Stimulated activated effector memory CD8-positive, alpha-beta T cell treated with anti-CD3 and anti-CD28 coated beads, Interleukin-12 subunit alpha, Interleukin-12 subunit beta, amount 100 ng/mL, for 72 hours (primary cell): ENCODE measurements around the gene GMDS.

Experiments used
- ATAC-seq: fragments of 150-1000 bp; cut with Tn5 transposase; 2 replicates; pipeline ENCODE4 v1.10.0; 2021
- DNase-seq, 2 donors: peaks; one replicate each; pipeline ENCODE4 v3.0.0; 2021 to 2022; ENCODE audit warnings: low spot score in 2 of 2
- H3K27ac Mint-ChIP-seq: one replicate; pipeline ENCODE4 v1.8.0; 2022; ENCODE audit warnings: mild to moderate bottlenecking, mixed read lengths
- H3K36me3 Mint-ChIP-seq: one replicate; pipeline ENCODE4 v1.8.0; 2022; ENCODE audit warnings: mild to moderate bottlenecking, mixed read lengths
- H3K4me1 Mint-ChIP-seq: one replicate; pipeline ENCODE4 v1.8.0; 2022; ENCODE audit warnings: mixed read lengths
- H3K4me3 Mint-ChIP-seq: one replicate; pipeline ENCODE4 v1.8.0; 2022; ENCODE audit warnings: mild to moderate bottlenecking, mixed read lengths
- H3K9me3 Mint-ChIP-seq: one replicate; pipeline ENCODE4 v1.8.0; 2022; ENCODE audit warnings: mixed read lengths

Gene GMDS

DNA sequence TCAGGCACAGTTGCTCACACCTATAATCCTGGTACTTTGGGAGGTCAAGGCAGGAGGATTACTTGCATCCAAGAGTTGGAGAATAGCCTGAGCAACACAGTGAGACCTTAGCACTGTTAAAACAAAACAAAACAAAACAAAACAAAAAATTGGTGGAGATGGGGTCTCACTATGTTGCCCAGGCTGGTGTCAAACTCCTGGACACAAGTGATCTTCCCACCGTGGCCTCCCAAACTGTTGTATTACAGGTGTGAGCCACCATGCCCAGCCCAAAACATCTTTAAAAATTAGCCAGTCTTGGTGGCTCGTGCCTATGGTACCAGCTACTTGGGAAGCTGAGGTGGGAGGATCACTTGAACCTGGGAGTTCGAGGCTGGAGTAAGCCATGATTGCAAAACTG, 120.2 kb downstream of the GMDS start:
- Mint-ChIP-seq H3K4me1 (peaks cover 51% of the 10 kb centered on the region), H3K36me3 (no peaks in the 10 kb centered on the region), H3K4me3 (no peak overlapping the region), H3K27ac (peak overlapping the region; percentile 64), H3K9me3 (no peaks in the 10 kb centered on the region)
- DNase-seq, result no peak
- ATAC-seq, result no peak

DNA sequence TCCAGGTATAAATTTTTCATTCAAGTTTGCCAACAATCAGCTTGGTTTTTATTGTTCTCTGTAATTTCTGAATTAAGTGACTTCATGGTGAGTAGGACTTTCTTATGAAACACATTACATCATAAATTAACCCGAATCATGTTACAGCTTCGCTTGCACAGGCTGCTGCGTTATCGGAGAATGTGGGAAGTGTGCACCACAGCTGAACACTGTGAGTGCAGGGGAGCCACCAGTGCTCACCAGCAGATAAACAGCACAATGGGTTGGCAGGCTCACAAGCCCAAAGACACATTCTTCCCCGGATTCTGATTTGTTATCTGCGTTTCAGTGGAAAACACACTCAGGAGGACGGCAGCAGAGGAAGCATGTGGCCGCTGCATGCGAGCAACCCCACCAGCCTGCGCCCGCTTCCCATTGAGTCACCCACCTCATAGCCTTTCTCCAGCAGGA, 121.1 kb downstream of the GMDS start:
- H3K4me3 Mint-ChIP-seq, result no peak overlapping the region
- no peaks in the 10 kb centered on the region for H3K36me3 Mint-ChIP-seq
- no peak for DNase-seq
- no peak for ATAC-seq
- peaks cover 42% of the 10 kb centered on the region for H3K4me1 Mint-ChIP-seq
- no peaks in the 10 kb centered on the region for H3K9me3 Mint-ChIP-seq
- no peak overlapping the region for H3K27ac Mint-ChIP-seq

DNA sequence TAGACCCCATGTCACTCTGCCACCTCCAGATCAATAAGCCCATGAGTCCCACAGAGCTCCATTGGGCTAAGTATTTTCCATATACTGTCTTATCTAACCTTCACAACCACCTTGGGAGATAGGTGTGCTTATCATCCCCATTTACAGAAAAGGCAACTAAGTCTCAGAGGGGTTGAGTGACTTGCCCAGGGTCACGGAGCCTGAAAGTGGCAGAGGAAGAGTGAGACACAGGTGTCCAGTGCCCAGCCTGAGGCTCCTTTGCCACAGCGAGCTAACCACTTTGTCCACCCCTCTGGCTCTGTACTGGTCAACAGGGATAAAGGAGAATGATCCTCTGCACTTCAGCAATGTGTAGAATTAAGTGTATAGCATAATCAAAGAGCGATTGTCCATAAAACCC, 124.5 kb downstream of the GMDS start:
- Mint-ChIP-seq H3K27ac (no peak overlapping the region), H3K36me3 (no peaks in the 10 kb centered on the region), H3K4me3 (no peak overlapping the region), H3K4me1 (peaks cover 18% of the 10 kb centered on the region), H3K9me3 (no peaks in the 10 kb centered on the region)
- DNase-seq (no peak), ATAC-seq (no peak)

DNA sequence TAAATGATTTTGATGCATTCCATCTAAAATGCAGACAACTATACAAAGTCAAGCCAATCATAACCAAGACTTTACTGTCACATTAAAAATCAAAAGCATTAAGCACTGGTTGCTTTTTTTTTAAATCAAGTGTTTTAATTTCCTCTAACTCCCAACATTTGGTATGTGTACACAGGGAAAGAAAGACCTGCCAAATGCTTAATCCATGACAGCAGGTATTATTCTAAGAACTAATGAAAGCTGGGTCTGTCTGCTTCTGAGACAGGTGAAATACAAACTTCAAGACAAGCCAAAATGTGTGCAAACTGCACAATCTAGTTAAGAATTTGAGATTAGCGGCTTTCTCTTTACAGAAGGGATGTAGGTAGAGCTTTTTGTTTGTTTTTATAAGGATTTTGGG, 126.1 kb downstream of the GMDS start:
- ATAC-seq (no peak), DNase-seq (no peak)
- H3K9me3 Mint-ChIP-seq, result no peaks in the 10 kb centered on the region
- peaks cover 6% of the 10 kb centered on the region for H3K4me1 Mint-ChIP-seq
- no peak overlapping the region for H3K27ac Mint-ChIP-seq
- no peaks in the 10 kb centered on the region for H3K36me3 Mint-ChIP-seq
- no peak overlapping the region for H3K4me3 Mint-ChIP-seq

DNA sequence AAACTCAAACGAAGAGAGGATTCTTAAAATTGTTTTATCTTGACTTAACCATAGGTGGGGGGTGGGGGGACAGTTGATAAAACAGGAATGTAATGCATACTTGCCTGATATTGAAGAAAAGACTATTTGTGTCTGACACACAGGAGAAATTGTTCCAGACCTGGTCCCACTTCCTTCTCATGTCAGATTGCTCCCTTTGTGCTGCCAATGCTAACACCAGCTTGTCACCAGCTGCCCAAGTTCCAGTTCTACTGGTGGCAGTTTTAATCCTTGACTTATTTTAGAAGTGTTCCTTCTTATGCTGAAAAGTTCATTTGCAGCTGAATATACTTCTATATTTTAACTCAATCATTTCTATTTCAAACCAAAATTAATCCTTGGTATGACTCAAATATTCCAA, 127.3 kb downstream of the GMDS start:
- Mint-ChIP-seq H3K4me1 (peaks cover 16% of the 10 kb centered on the region), H3K4me3 (no peak overlapping the region), H3K36me3 (no peaks in the 10 kb centered on the region), H3K9me3 (no peaks in the 10 kb centered on the region), H3K27ac (no peak overlapping the region)
- DNase-seq (no peak), ATAC-seq (no peak)

DNA sequence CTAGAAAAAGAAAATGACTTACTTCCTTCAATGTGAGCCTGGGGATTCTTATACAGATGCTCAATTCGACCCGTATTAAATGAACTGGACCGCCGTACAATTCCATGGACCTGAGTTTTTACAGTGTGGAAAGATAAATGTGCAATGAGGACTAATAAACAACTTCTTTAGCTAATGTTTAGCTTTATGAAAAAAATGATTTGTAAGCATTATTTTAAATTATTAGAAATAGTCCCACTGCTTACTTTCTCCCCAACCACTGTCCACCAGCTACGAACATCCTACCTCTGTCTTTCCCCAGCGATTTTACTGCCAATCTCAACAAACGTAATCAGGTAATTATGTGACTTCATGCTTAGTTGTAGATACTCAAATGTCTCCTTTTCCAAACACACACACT, 128.0 kb downstream of the GMDS start:
- DNase-seq, result no peak
- peaks cover 23% of the 10 kb centered on the region for H3K4me1 Mint-ChIP-seq
- no peak overlapping the region for H3K4me3 Mint-ChIP-seq
- H3K36me3 Mint-ChIP-seq, result no peaks in the 10 kb centered on the region
- ATAC-seq, result no peak
- no peak overlapping the region for H3K27ac Mint-ChIP-seq
- H3K9me3 Mint-ChIP-seq, result no peaks in the 10 kb centered on the region

DNA sequence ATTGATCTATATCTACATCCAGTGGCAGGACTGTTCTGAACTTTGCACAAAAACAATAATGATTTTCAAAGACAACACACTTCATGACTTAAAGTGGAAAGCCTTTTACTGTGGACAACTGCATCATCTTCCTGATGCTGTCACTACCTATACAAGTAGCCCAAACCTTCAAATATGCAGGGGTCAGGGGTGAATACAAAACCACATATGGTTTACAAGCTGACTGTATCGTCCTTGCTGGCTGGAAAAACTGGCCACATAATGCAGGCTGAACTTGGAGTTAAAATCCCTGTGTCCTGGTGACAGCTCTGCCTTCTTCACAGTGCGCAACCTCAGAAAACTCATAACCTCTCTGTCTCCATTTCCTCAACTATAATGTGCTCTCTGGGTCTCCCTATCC, 128.9 kb downstream of the GMDS start:
- H3K27ac Mint-ChIP-seq, result no peak overlapping the region
- H3K4me1 Mint-ChIP-seq, result peaks cover 26% of the 10 kb centered on the region
- H3K4me3 Mint-ChIP-seq, result no peak overlapping the region
- no peak for DNase-seq
- peaks cover under 1% of the 10 kb centered on the region for H3K36me3 Mint-ChIP-seq
- no peaks in the 10 kb centered on the region for H3K9me3 Mint-ChIP-seq
- no peak for ATAC-seq

DNA sequence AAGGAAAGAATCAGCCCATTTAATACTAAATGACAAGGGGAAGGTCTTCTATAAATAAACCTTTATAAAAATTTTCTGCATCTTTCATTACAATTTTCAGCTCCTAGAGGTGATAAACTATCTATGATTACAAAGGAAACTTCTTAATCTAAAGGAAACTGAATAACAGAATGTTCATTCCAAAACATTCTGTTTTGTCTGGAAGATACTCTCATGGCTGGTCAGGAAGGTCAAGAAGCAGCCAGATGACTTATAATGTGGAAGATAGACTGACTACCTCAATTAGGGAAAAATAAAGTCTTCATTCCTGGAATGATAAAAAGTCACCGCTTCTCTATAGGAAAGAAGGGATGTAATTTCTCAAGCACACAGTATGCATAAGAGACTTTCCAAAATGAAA, 131.3 kb downstream of the GMDS start:
- DNase-seq (no peak), ATAC-seq (no peak)
- Mint-ChIP-seq H3K36me3 (peaks cover 12% of the 10 kb centered on the region), H3K4me3 (no peak overlapping the region), H3K9me3 (no peaks in the 10 kb centered on the region), H3K27ac (no peak overlapping the region), H3K4me1 (peaks cover 45% of the 10 kb centered on the region)

DNA sequence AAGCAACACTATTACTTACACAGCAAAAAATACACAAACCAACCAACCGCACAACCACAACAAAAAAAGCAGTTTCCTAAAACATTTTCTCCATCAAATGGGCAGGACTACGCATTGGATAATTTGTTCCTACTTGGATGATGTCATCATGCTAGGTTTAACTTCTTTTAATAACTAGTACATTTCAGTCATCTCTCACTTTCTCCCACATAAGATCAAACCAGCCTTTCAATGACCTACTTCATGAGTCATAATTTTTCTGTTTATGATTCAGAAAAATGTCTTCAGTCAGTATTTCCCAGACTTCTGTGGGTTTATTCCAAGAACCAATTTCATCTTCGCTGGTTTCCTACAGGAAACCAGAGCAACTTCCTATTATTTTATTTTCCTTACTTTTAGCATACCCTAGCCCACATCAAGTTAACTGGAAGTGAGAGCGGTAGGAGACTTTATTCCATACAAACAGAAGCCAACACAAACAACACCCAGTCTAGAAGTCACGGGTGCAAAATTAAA, 134.2 kb downstream of the GMDS start:
- H3K9me3 Mint-ChIP-seq, result no peaks in the 10 kb centered on the region
- peak; percentile 95 for ATAC-seq
- H3K4me1 Mint-ChIP-seq, result peaks cover 45% of the 10 kb centered on the region
- DNase-seq, result peak in 1 of 2 donors; percentile 63
- peak overlapping the region; percentile 90 for H3K27ac Mint-ChIP-seq
- H3K4me3 Mint-ChIP-seq, result peak overlapping the region; percentile 64
- peaks cover 12% of the 10 kb centered on the region for H3K36me3 Mint-ChIP-seq

DNA sequence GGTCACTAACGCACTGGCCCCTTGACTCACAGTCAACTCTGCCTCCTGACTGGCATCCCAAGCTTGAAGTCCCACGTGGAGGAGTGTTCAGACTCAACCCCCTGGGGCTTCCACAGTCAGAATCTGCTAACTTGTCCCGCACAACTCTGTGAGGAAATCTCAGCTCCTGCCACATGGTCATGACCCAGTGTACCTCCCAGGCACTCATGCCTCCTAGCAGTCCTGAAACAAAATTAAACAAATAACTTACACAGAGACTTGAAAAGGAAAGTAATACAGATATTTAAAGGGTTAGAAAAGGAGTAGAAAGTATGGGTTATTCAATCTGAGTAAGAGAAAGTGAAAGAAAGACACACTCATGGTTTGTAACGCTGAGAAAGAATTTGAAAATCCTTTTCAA, 134.9 kb downstream of the GMDS start:
- Mint-ChIP-seq H3K4me1 (peaks cover 45% of the 10 kb centered on the region), H3K27ac (peak overlapping the region; percentile 90), H3K36me3 (peaks cover 12% of the 10 kb centered on the region), H3K9me3 (no peaks in the 10 kb centered on the region), H3K4me3 (peak overlapping the region; percentile 64)
- DNase-seq (no peak), ATAC-seq (peak; percentile 82)

DNA sequence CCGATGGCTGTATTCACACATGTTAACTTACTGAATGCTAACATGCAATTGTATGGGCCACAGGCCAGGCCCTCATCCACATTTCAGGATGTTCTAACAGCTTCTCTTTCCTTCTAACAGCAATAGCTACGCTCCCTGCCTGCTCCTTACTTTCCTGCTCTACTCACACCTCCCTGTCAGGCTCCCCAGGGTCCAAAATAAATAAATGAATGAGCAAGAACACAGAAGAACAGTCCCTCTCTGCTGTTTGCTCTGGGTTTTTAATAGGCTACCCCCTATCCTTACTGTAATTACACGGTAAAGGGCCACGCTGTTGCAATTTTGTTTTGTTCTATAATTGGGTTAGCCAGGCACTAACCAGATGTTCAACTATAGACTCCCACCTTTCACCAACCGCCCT, 135.6 kb downstream of the GMDS start:
- H3K9me3 Mint-ChIP-seq, result no peaks in the 10 kb centered on the region
- H3K36me3 Mint-ChIP-seq, result peaks cover 12% of the 10 kb centered on the region
- H3K27ac Mint-ChIP-seq, result no peak overlapping the region
- no peak overlapping the region for H3K4me3 Mint-ChIP-seq
- DNase-seq, result no peak
- peaks cover 45% of the 10 kb centered on the region for H3K4me1 Mint-ChIP-seq
- no peak for ATAC-seq

DNA sequence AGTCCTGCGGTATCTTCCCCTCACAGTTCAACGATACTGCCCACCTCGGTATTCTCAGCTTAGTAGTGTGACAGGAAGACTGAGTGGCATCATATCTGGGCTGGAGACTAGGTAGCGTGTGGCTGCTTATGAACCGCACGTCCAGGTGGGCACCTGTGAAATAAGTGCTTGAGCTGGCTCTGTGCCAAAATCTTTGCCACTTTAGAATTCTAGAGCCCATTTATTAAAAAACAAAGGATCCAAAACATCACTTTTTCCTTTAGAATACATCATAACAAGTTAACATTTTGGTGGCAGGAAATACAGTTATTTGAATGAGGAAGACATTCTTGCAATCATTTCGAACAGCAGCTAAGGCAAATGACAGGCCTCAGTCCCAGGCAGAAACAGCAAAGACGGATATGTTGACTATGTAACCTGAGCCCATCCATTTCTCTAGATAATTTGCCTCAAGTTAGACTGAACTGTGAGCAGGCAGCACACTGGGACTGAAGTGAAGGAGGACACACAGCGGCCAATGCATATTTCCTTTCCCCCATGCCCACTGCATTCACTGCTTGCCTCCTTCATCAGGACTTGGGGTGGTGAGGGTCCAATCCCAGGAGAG, 136.6 kb downstream of the GMDS start:
- ATAC-seq, result no peak
- Mint-ChIP-seq H3K4me3 (no peak overlapping the region), H3K9me3 (no peaks in the 10 kb centered on the region), H3K27ac (no peak overlapping the region), H3K4me1 (peaks cover 41% of the 10 kb centered on the region), H3K36me3 (peaks cover 12% of the 10 kb centered on the region)
- no peak for DNase-seq

DNA sequence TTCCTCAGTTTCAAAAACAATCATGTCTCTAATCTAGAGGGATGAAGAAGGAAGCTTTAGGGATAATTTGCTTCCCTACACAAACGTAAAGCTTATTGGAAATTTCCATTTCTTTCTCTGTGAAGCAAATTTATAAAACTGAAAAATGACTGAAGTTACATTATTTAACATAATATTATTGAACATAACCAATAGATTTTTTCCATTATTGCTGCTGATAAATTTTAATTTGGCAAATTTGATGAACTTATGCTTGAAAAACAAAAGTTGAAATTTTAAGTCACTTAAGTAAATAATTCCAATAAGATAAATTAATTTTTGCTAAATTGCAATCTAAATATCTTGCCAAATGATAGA, 140.9 kb downstream of the GMDS start:
- Mint-ChIP-seq H3K4me3 (no peak overlapping the region), H3K9me3 (no peaks in the 10 kb centered on the region), H3K27ac (no peak overlapping the region), H3K4me1 (no peaks in the 10 kb centered on the region), H3K36me3 (no peaks in the 10 kb centered on the region)
- DNase-seq (no peak), ATAC-seq (no peak)

DNA sequence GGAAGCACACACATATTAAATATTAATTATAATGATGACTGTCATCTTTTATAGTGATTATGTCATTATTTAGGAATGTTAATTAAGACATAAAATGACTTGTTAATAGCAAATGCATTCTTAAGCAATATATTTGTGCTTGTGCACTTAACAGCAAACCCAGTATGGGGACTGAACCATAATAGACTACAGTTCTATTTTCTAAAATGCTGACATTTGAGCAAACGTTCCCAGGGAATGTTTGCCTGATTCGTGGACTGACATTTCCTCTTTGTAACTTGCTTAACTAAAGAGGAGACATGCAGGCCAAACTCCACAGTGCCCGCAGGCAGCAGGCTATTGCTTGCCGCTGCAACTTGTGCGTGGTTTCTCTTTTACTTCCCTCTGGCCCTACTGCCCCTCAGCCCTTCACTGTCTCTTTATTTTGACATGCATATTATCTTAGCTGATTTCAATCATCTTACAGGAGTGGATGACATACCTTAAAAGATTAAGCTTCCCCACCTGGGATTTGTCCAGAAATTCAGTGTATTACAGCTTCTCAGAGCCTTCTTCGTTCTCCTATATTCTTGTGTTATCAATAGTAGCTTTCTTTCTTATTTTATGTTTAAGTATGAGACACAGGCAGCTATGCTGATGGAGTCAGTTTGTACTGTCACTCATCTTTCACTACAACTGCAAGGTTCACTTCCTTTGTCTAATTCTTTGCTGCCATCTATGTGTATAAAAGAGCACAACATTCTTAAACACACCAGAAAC, 141.5 kb downstream of the GMDS start:
- H3K4me3 Mint-ChIP-seq, result no peak overlapping the region
- no peak overlapping the region for H3K27ac Mint-ChIP-seq
- no peak for DNase-seq
- peak; percentile 63 for ATAC-seq
- H3K4me1 Mint-ChIP-seq, result no peaks in the 10 kb centered on the region
- H3K36me3 Mint-ChIP-seq, result no peaks in the 10 kb centered on the region
- H3K9me3 Mint-ChIP-seq, result no peaks in the 10 kb centered on the region

DNA sequence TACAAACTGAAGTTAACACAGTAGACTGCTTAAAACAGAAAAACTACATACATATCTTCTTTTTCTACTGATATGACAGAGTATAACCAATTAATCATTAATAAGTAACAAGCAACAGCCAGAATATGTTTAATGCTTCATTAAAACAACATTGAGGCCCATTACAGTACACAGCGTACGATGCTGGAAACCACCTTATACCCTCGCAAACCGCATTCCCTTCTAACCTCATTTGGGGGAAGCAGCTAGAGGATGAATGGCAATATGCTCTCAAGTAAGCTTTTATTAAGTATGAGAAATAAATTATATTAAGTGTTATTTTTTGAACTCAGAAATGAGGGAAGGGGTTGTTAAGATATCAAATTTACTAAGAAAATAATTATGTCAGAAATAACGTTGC, 142.4 kb downstream of the GMDS start:
- H3K4me3 Mint-ChIP-seq, result no peak overlapping the region
- H3K4me1 Mint-ChIP-seq, result no peaks in the 10 kb centered on the region
- no peak for ATAC-seq
- DNase-seq, result no peak
- no peaks in the 10 kb centered on the region for H3K36me3 Mint-ChIP-seq
- no peak overlapping the region for H3K27ac Mint-ChIP-seq
- no peaks in the 10 kb centered on the region for H3K9me3 Mint-ChIP-seq

DNA sequence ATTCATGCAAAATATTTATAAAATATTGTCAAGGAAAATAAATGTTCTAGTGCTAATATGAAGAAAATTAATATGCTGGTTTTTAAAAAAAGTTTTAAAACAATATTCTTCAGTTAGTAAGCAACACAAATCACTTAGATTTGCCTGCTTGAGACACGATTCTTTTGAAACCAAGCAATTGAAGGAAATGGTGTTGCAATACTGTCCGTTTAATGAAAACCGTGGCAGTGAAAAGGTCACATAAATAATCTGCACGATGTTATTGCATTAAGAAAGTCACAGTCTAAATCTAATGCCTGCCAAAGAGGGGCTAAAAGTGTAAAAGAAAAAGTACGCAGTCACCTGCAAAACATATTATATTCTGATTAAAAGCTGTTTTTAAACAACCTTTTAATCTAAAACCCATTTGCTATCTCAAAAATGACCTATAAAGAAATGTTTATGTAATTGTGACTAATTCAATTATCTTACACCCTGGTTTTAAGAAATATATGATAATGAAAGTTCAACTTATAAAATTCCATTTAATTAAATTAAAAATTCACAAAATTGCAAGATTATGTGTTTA, 143.0 kb downstream of the GMDS start:
- ATAC-seq, result no peak
- DNase-seq, result no peak
- Mint-ChIP-seq H3K36me3 (no peaks in the 10 kb centered on the region), H3K4me1 (no peaks in the 10 kb centered on the region), H3K9me3 (no peaks in the 10 kb centered on the region), H3K27ac (no peak overlapping the region), H3K4me3 (no peak overlapping the region)
